Measurements from ENCODE around the gene LRRC25. TPM values are rescaled to one million over a fixed set of nuclear protein-coding genes. Genes with fewer than 3 reads are reported as not detected.

The LRRC25 gene
- total and polyA plus RNA-seq, 2 of the 4 experiments (the other 2 are of a cell fraction): 0.03 TPM; not detected in 1

- Histone ChIP-seq H2AFZ (replicated peaks; ENCODE audit: low read length, poor library complexity) (no peak overlapping the region), H3K23ac (ENCODE audit: low read depth, low read length) (no peak overlapping the region), H3K9me3 (ENCODE audit: control insufficient read depth, insufficient read depth, low read length) (no peaks in the 10 kb centered on the region), H4K8ac (ENCODE audit: low read depth in 2 of 2, low read length in 2 of 2) (no peak overlapping the region), H2BK20ac (ENCODE audit: low read depth, low read length) (peak overlapping the region; percentile 29; the same call in 1 of the 2 replicates), H2AK5ac (ENCODE audit: low read depth, low read length) (no peak overlapping the region), H3K4me3 (ENCODE audit: insufficient read depth, low read depth, low read length) (no peak overlapping the region), H3K18ac (ENCODE audit: low read depth, low read length) (no peak overlapping the region), H2AK9ac (replicated peaks; ENCODE audit: low read depth, low read length, poor library complexity) (no peak overlapping the region), H4K91ac (ENCODE audit: insufficient read depth, low read depth, low read length) (no peak overlapping the region), H3K27me3 (ENCODE audit: control insufficient read depth, insufficient read depth, low read length) (no peaks in the 10 kb centered on the region), H4K5ac (ENCODE audit: low read depth, low read length) (no peak overlapping the region), H2BK120ac (ENCODE audit: low read depth, low read length) (no peak overlapping the region; the same call in 1 of the 2 replicates), H3K4me1 (ENCODE audit: control insufficient read depth, insufficient read depth, low read length) (peaks cover 22% of the 10 kb centered on the region), H3K27ac (ENCODE audit: insufficient read depth, low read length) (no peak overlapping the region), H3K79me1 (ENCODE audit: low read depth in 1 of 2, low read length in 2 of 2) (peaks cover 0 to 34% of the 10 kb centered on the region in 2 experiments; a peak in 3 of 4 replicates), H3K36me3 (ENCODE audit: control insufficient read depth, insufficient read depth, low read length) (peaks cover 7% of the 10 kb centered on the region; the same call in 1 of the 2 replicates), H2BK5ac (ENCODE audit: low read depth, low read length, poor library complexity, severe bottlenecking) (no peak overlapping the region), H3K14ac (replicated peaks; ENCODE audit: low read depth, low read length) (no peak overlapping the region), H3K4ac (ENCODE audit: low read depth, low read length) (no peak overlapping the region), H3K9me1 (ENCODE audit: insufficient read depth, low read length) (peaks cover 10% of the 10 kb centered on the region; the same call in 1 of the 2 replicates), H3K4me2 (ENCODE audit: low read depth, low read length) (no peak overlapping the region), H2BK15ac (ENCODE audit: low read depth, low read length) (peak overlapping the region; percentile 34; the same call in 1 of the 3 replicates), H4K20me1 (ENCODE audit: insufficient read depth, low read length) (peaks cover 24% of the 10 kb centered on the region), H3K9ac (ENCODE audit: low read depth, low read length) (no peak overlapping the region), H3K56ac (ENCODE audit: extremely low read depth, insufficient read depth, low read length) (no peak overlapping the region)
- ChIA-PET POLR2A (ENCODE audit: unreplicated experiment) (no interaction called here), CTCF (no interaction called here)
- DNase-seq (no peak), ATAC-seq (ENCODE audit: low read depth) (no peak)
- TF ChIP-seq RAD21 (IDR thresholded peaks at IDR 0.05; ENCODE audit: low read length) (no peak), CTCF (conservative IDR thresholded peaks at IDR 0.05; ENCODE audit: low read depth, low read length) (no peak), SMC3 (IDR thresholded peaks at IDR 0.05; ENCODE audit: low read depth, low read length) (no peak), USF2 (IDR thresholded peaks at IDR 0.05; ENCODE audit: low read depth, low read length) (no peak), MXI1 (IDR thresholded peaks at IDR 0.05; ENCODE audit: borderline replicate concordance, low read depth, low read length) (no peak), NFE2L2 (IDR thresholded peaks at IDR 0.05; ENCODE audit: low read depth, low read length) (no peak), MAZ (IDR thresholded peaks at IDR 0.05; ENCODE audit: borderline replicate concordance, low read depth, low read length) (no peak), BHLHE40 (IDR thresholded peaks at IDR 0.05; ENCODE audit: low read depth, low read length) (no peak), FOS (IDR thresholded peaks at IDR 0.05; ENCODE audit: low read depth, low read length) (no peak), RFX5 (IDR thresholded peaks at IDR 0.05; ENCODE audit: low read depth, low read length) (no peak), MAFK (IDR thresholded peaks at IDR 0.05; ENCODE audit: low read depth, low read length) (no peak)
- 100% methylated on average over 1 of the region's 7 CpGs; no CpG with 5 or more reads in 1 of the 2 experiments for WGBS, 2 experiments (ENCODE audit: extremely low coverage in 2 of 2, insufficient read length in 1 of 2)
- BruUV-seq (replicated peaks): no TSS peak
- in situ Hi-C loops (cut with MboI; ENCODE audit: low sequenced_read_pairs): no loop called here
- intact Hi-C loops (cut with micrococcal nuclease): no loop called here
- dilution Hi-C loops (cut with HindIII; ENCODE audit: low sequenced_read_pairs, unreplicated experiment): no loop called here
Observed at GRCh38 chr19:18384775-18385174, 12.6 kb downstream of the LRRC25 start.
